Activated naive CD4-positive, alpha-beta T cell treated with anti-CD3 and anti-CD28 coated beads, Interleukin-2, amount 50 U/mL, for 72 hours (primary cell): ENCODE results near the gene NEB. TPM values are rescaled to one million over a fixed set of nuclear protein-coding genes. Genes with fewer than 3 reads are reported as not detected.

Source experiments
- ATAC-seq, 2 donors: fragments of 150-1000 bp; cut with Tn5 transposase; 2 replicates each; pipeline ENCODE4 v1.10.0; 2021; ENCODE audit warnings: mild to moderate bottlenecking in 2 of 2, moderate library complexity in 2 of 2
- DNase-seq, 2 donors: peaks; one replicate each; pipeline ENCODE4 v3.0.0; 2021 to 2022; ENCODE audit warnings: low spot score in 2 of 2
- H3K27ac Mint-ChIP-seq, 2 donors: one replicate each; pipeline ENCODE4 v1.8.0; 2022; ENCODE audit warnings: mild to moderate bottlenecking in 2 of 2, mixed read lengths in 2 of 2
- H3K36me3 Mint-ChIP-seq, 2 donors: one replicate each; pipeline ENCODE4 v1.8.0; 2022; ENCODE audit warnings: mixed read lengths in 2 of 2
- H3K9me3 Mint-ChIP-seq, 2 donors: one replicate each; pipeline ENCODE4 v1.8.0; 2022; ENCODE audit warnings: mixed read lengths in 2 of 2
- total RNA-seq, 2 donors: library from RNA; stranded (reverse); gene quantifications; one replicate each; pipeline ENCODE4 v1.2.3, GENCODE V29; 2022

The NEB gene
- total RNA-seq, 2 donors from 2014 or later = 0.30 to 0.31 TPM

GRCh38 chr2:151475071-151475470 lies 259.2 kb downstream of the NEB start:
- ATAC-seq (no peak), DNase-seq (no peak)
- peaks cover 24 to 77% of the 10 kb centered on the region in 2 donors for H3K36me3 Mint-ChIP-seq
- H3K9me3 Mint-ChIP-seq = peaks cover 0 to 3% of the 10 kb centered on the region in 2 donors
- no peak overlapping the region for H3K27ac Mint-ChIP-seq

- ATAC-seq (no peak), DNase-seq (no peak)
- no peak overlapping the region for H3K27ac Mint-ChIP-seq
- peaks cover 28 to 77% of the 10 kb centered on the region in 2 donors for H3K36me3 Mint-ChIP-seq
- no peaks in the 10 kb centered on the region for H3K9me3 Mint-ChIP-seq
Observed at GRCh38 chr2:151472966-151473365, 261.3 kb downstream of the NEB start.

GRCh38 chr2:151470556-151470955 lies 263.7 kb downstream of the NEB start:
- H3K9me3 Mint-ChIP-seq = no peaks in the 10 kb centered on the region
- ATAC-seq (no peak), DNase-seq (no peak)
- peaks cover 35 to 76% of the 10 kb centered on the region in 2 donors for H3K36me3 Mint-ChIP-seq
- no peak overlapping the region for H3K27ac Mint-ChIP-seq

GRCh38 chr2:151465771-151466170 lies 268.5 kb downstream of the NEB start:
- no peak for DNase-seq
- Mint-ChIP-seq H3K36me3 (peaks cover 47 to 87% of the 10 kb centered on the region in 2 donors), H3K27ac (no peak overlapping the region), H3K9me3 (no peaks in the 10 kb centered on the region)
- no peak for ATAC-seq

GRCh38 chr2:151459358-151459757 lies 274.9 kb downstream of the NEB start:
- Mint-ChIP-seq H3K27ac (no peak overlapping the region), H3K9me3 (no peaks in the 10 kb centered on the region), H3K36me3 (peaks cover 19 to 43% of the 10 kb centered on the region in 2 donors)
- DNase-seq (no peak), ATAC-seq (no peak)

- DNase-seq = no peak
- ATAC-seq = no peak
- Mint-ChIP-seq H3K27ac (no peak overlapping the region), H3K36me3 (peaks cover 14 to 22% of the 10 kb centered on the region in 2 donors), H3K9me3 (no peaks in the 10 kb centered on the region)
Observed at GRCh38 chr2:151439127-151439526, 295.1 kb downstream of the NEB start.

GRCh38 chr2:151438506-151438905 lies 295.8 kb downstream of the NEB start:
- Mint-ChIP-seq H3K36me3 (peaks cover 10 to 22% of the 10 kb centered on the region in 2 donors), H3K27ac (peak overlapping the region in 1 of 2 donors; percentile 72), H3K9me3 (no peaks in the 10 kb centered on the region)
- ATAC-seq = no peak
- no peak for DNase-seq

- no peak for DNase-seq
- H3K27ac Mint-ChIP-seq = peak overlapping the region in 1 of 2 donors; percentile 72
- ATAC-seq = no peak
- H3K9me3 Mint-ChIP-seq = no peaks in the 10 kb centered on the region
- peaks cover 9 to 22% of the 10 kb centered on the region in 2 donors for H3K36me3 Mint-ChIP-seq
Observed at GRCh38 chr2:151437630-151438029, 296.6 kb downstream of the NEB start.

Other genes starting within 250 kb of the NEB start
- gene ARL5A, start 93.9 kb upstream of the NEB start, total RNA-seq = 10 to 100 TPM; 46.9 to 64.5 TPM